ENCODE results near the gene PRKCQ.

GRCh38 chr10:6590100-6590499 is 10.0 kb upstream of the PRKCQ start:
- TF ChIP-seq CTCF (IDR thresholded peaks at IDR 0.05) (no peak), EZH2 (IDR thresholded peaks at IDR 0.05) (no peak)

Data from neural progenitor cell (in vitro differentiated cells).